ENCODE data around the gene HAP1. TPM values are rescaled to one million over a fixed set of nuclear protein-coding genes. Genes with fewer than 3 reads are reported as not detected.

The HAP1 gene
- total and polyA plus RNA-seq, 10 donors: 0.33 to 8.4 (median 1.1) TPM

DNA sequence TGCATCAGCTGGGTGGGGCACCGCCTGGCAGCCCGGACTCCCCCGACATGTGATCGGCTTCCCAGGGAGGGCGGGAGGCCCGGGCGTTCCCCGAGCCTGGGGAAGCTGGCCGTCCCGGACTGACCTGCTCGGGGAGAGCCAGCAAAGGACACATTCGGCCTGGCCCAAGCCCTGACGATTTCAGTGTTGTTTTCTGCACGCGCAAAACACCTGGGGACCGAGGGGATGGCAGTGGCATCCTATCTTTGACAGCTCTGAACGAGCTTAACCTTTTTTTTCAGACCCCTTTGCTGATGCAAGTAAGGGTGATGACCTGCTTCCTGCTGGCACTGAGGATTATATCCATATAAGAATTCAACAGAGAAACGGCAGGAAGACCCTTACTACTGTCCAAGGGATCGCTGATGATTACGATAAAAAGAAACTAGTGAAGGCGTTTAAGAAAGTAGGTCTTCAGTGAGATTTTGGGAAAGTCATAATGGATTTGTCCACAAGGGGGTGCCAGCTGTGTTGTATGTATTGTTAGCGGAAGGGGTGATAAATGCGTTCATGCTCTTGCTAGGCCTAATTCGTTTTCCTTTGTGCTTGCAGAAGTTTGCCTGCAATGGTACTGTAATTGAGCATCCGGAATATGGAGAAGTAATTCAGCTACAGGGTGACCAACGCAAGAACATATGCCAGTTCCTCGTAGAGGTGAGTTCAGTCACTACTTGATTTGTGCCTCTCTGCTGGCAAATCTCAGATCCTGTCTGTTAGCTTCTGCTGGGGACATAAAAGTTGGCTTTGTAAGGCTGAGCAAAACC, 44.7 kb downstream of the HAP1 start:
- no peaks in the 10 kb centered on the region for H3K27me3 ChIP-seq (replicated peaks in 1 of 7)
- H3K27ac ChIP-seq: peak overlapping the region; percentile 99 to 100 (median 100)
- TF ChIP-seq POLR2A (IDR thresholded peaks at IDR 0.05) (peak in 1 of 3 donors; percentile 4), POLR2AphosphoS5 (IDR thresholded peaks at IDR 0.05) (peak in 1 of 3 donors; percentile 27)
- TF ChIP-seq, protein P1, sequence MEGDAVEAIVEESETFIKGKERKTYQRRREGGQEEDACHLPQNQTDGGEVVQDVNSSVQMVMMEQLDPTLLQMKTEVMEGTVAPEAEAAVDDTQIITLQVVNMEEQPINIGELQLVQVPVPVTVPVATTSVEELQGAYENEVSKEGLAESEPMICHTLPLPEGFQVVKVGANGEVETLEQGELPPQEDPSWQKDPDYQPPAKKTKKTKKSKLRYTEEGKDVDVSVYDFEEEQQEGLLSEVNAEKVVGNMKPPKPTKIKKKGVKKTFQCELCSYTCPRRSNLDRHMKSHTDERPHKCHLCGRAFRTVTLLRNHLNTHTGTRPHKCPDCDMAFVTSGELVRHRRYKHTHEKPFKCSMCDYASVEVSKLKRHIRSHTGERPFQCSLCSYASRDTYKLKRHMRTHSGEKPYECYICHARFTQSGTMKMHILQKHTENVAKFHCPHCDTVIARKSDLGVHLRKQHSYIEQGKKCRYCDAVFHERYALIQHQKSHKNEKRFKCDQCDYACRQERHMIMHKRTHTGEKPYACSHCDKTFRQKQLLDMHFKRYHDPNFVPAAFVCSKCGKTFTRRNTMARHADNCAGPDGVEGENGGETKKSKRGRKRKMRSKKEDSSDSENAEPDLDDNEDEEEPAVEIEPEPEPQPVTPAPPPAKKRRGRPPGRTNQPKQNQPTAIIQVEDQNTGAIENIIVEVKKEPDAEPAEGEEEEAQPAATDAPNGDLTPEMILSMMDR (IDR thresholded peaks at IDR 0.05 in 8 of 11, conservative IDR thresholded peaks at IDR 0.05 in 3 of 11): peak; percentile 38 to 73 (median 66)
- H3K9me3 ChIP-seq: no peaks in the 10 kb centered on the region
- peaks cover 25 to 53% (median 41%) of the 10 kb centered on the region in 6 donors for H3K4me1 ChIP-seq
- peak overlapping the region; percentile 79 to 98 (median 91) for H3K4me3 ChIP-seq
- peaks cover 6 to 54% (median 54%) of the 10 kb centered on the region in 6 donors for H3K36me3 ChIP-seq
- 1 to 3% (median 2%) methylated on average over 17 to 27 of the region's 27 CpGs for WGBS, 5 donors
- no peak for DNase-seq
- intact Hi-C loops (cut with DNase I; ENCODE audit: low total_unique reads): no loop called here

DNA sequence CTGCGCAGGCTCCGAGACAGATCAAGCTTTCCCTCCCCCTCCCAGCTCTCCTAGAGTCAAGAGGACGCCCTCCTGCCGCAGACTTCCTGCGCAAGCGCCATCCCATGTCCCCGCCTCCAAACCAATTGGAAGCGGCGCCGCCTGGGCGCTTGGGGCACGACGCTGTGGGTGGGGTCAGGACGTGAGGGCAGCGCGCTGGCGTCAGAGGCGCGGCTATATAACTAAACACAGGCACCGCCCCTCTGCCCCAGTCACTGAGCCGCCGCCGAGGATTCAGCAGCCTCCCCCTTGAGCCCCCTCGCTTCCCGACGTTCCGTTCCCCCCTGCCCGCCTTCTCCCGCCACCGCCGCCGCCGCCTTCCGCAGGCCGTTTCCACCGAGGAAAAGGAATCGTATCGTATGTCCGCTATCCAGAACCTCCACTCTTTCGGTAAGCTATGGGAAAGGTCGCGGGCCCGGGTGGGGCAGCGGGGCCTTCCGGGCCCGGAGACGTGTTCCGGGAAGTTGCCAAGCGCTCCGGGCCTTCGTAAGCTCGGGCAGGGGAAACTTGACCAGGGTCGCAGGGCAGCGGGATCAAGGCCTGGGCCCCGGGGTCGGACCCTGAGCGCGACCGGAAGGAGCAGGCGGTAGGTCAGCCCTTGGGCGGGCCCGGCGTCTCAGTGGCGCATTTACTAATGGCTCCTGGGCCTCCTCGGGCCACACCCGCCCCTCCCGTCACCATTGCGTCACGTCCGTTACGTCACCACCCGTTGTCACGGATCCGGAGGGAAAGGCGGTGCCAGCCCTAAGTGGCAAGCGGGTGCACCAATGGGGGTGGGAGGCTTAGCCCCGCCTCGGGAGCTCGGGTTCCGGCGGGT, 45.6 kb downstream of the HAP1 start, which contains the start of gene EIF1:
Gene EIF1 (plus strand): TSS at position 245 of the 856 bp plus-strand sequence. CDS start 154 bp downstream, at position 399.
- H3K4me3 ChIP-seq: peak within 1 kb of the TSS; percentile 79 to 98 (median 91)
- no peaks in the 10 kb centered on the region for H3K9me3 ChIP-seq
- peak within 1 kb of the TSS; percentile 99 to 100 (median 100) for H3K27ac ChIP-seq
- peaks cover 6 to 46% (median 45%) of the 10 kb centered on the region in 6 donors for H3K36me3 ChIP-seq
- H3K4me1 ChIP-seq: peaks cover 25 to 52% (median 41%) of the 10 kb centered on the region in 6 donors
- WGBS, 5 donors: 0 to 1% (median 0%) methylated on average over 22 to 81 of the region's 81 CpGs
- no peaks in the 10 kb centered on the region for H3K27me3 ChIP-seq (replicated peaks in 1 of 7)
- intact Hi-C loops (cut with DNase I; ENCODE audit: low total_unique reads): no loop called here
- TF ChIP-seq POLR2A (IDR thresholded peaks at IDR 0.05) (peak; percentile 99 to 100 (median 100)), POLR2AphosphoS5 (IDR thresholded peaks at IDR 0.05) (peak; percentile 99 to 100 (median 100))
- TF ChIP-seq, protein P1 (IDR thresholded peaks at IDR 0.05 in 8 of 11, conservative IDR thresholded peaks at IDR 0.05 in 3 of 11): peak in 1 of 11 experiments; percentile 10
- DNase-seq: peak; percentile 100

DNA sequence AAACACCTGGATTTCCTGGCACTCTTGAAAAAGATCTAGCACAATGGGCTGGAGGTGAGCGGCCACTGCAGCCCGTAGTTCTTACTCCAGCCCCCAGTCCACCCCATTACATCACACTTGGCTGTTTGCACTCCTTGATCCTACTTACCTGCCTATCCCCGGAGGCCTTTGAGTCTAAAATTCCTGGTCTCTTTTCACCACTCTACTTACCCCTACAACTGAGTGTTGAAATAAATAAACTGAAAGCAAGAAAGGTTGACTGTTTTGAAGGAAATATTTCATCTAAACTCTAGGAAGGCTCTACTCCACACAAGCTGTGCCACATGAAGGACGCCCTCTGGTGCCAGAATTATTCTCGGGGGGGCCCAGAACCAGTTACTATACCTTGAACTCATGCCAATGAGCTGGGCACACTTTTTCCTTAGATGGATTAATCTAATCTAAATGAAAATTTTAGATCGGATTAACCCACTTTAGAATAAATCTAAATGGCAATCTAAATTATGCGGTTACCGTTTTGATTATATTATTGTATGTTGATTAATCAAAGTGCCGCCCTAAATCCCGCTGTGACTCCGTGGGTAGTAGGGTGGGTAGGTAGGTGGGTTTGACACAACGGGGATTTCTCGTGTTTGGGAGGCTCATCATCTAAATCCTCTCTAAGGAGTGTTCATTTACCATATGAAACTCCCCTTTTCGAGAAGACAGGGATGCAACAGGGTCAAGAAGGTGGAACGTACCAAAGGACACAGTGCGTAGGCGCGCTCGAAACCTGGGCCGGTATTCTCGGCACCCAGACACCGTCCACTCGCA, 46.4 kb downstream of the HAP1 start:
- intact Hi-C loops (cut with DNase I; ENCODE audit: low total_unique reads): no loop called here

More for the DNA sequence above, 46.4 kb downstream of the HAP1 start:
- DNase-seq: peak; percentile 87
- TF ChIP-seq, protein P1 (IDR thresholded peaks at IDR 0.05 in 8 of 11, conservative IDR thresholded peaks at IDR 0.05 in 3 of 11): peak in 6 of 11 experiments; percentile 4 to 55 (median 46)
- no peak for TF ChIP-seq POLR2A (IDR thresholded peaks at IDR 0.05)
- H3K27me3 ChIP-seq (replicated peaks in 1 of 7): no peaks in the 10 kb centered on the region
- H3K27ac ChIP-seq: peak overlapping the region; percentile 99 to 100 (median 100)
- WGBS, 5 donors: 5 to 7% (median 6%) methylated on average over 23 of the region's 23 CpGs
- H3K4me1 ChIP-seq: peaks cover 25 to 50% (median 41%) of the 10 kb centered on the region in 6 donors
- H3K36me3 ChIP-seq: peaks cover 6 to 38% (median 37%) of the 10 kb centered on the region in 6 donors
- peak overlapping the region; percentile 8 to 96 (median 86) for H3K4me3 ChIP-seq
- no peaks in the 10 kb centered on the region for H3K9me3 ChIP-seq
